ENCODE results near the gene HCN3. TPM values are rescaled to one million over a fixed set of nuclear protein-coding genes. Genes with fewer than 3 reads are reported as not detected.

The HCN3 gene
- total and polyA plus RNA-seq, 2 donors from 2014 or later, result 3.3 to 4.5 TPM

DNA sequence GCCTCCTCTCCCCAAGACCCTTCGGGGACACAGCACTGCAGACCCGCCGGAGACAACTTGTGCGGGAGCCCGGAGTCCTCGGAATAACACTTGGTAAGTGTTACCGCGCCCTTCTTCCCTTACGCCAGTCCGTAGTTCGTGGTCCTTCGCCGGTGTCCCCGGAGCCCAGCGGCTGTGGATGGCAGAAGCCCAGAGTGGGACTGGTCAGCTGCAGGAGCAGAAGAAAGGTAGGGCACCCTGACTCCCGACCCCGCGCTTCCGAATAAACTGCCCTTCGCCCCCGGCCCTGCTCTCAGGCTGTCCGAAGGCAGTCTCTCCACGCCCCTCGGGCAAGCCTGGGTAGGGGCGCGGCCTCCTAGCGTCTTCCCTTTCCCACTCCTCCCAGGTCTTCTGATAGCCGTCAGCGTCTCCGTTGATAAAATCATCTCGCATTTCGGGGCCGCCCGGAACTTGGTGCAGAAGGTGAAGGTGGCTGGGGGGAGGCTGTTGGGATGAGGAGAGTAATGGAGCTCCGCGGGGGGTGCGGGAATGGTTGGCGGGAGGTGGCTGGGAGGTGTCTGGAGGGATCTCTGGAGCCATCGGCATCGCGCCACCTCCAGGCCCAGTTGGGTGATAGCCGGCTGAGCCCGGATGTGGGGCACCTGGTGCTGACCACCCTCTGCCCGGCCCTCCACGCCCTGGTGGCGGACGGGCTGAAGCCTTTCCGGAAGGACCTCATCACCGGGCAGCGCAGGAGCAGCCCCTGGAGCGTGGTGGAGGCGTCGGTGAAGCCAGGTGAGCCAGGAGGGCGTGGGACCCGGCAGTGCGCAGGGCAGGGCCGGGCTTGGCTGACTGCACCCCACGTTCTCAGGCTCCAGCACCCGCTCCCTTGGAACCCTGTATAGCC, 47.7 kb downstream of the HCN3 start:
- DNase-seq, result peak; percentile 62 to 90 (median 81)
- Histone ChIP-seq H3K9me3 (ENCODE audit: control insufficient read depth in 2 of 3, insufficient read depth in 1 of 3, low read length in 3 of 3) (no peaks in the 10 kb centered on the region), H3K27ac (ENCODE audit: low read depth in 2 of 2, low read length in 2 of 2) (peak overlapping the region; percentile 25 to 74), H3K9ac (ENCODE audit: low read length in 3 of 3) (peak overlapping the region; percentile 20 to 81 (median 26)), H3K27me3 (ENCODE audit: control insufficient read depth, insufficient read depth, low read length) (no peaks in the 10 kb centered on the region), H3K36me3 (ENCODE audit: control insufficient read depth in 2 of 3, insufficient read depth in 3 of 3, low read length in 3 of 3) (peaks cover 0 to 2% (median 1%) of the 10 kb centered on the region in 3 donors), H3K4me3 (ENCODE audit: low read length in 3 of 3) (peak overlapping the region; percentile 66 to 92 (median 72)), H3K4me1 (ENCODE audit: control insufficient read depth in 2 of 3, insufficient read depth in 2 of 3, low read depth in 1 of 3, low read length in 3 of 3) (peaks cover 0 to 18% (median 7%) of the 10 kb centered on the region in 3 donors)
- intact Hi-C loops (cut with DNase I), result no loop called here
- TF ChIP-seq, protein P1, sequence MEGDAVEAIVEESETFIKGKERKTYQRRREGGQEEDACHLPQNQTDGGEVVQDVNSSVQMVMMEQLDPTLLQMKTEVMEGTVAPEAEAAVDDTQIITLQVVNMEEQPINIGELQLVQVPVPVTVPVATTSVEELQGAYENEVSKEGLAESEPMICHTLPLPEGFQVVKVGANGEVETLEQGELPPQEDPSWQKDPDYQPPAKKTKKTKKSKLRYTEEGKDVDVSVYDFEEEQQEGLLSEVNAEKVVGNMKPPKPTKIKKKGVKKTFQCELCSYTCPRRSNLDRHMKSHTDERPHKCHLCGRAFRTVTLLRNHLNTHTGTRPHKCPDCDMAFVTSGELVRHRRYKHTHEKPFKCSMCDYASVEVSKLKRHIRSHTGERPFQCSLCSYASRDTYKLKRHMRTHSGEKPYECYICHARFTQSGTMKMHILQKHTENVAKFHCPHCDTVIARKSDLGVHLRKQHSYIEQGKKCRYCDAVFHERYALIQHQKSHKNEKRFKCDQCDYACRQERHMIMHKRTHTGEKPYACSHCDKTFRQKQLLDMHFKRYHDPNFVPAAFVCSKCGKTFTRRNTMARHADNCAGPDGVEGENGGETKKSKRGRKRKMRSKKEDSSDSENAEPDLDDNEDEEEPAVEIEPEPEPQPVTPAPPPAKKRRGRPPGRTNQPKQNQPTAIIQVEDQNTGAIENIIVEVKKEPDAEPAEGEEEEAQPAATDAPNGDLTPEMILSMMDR (IDR thresholded peaks at IDR 0.05; ENCODE audit: borderline replicate concordance, extremely low read depth, insufficient read depth), result peak; percentile 34
- FAIRE-seq, result no peak

DNA sequence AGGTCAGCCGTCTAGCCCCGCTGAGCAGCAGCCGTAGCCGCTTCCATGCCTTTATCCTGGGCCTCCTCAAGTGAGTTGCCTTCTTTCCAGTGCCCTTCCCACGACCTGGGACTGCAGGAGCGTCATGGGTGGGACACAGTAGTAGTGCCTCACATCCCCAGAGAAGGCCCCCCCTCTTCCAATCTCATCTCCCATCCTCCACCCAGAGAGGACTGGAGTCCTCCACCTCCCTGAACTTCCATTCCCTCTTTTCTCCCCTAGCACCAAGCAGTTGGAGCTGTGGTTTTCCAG, 48.3 kb downstream of the HCN3 start:
- no peak for DNase-seq
- intact Hi-C loops (cut with DNase I), result no loop called here
- H3K27me3 ChIP-seq (ENCODE audit: control insufficient read depth, insufficient read depth, low read length), result no peaks in the 10 kb centered on the region
- H3K9ac ChIP-seq (ENCODE audit: low read length in 3 of 3), result peak overlapping the region in 1 of 3 donors; percentile 81
- H3K4me3 ChIP-seq (ENCODE audit: low read length in 3 of 3), result peak overlapping the region in 2 of 3 donors; percentile 66 to 92
- TF ChIP-seq, protein P1 (IDR thresholded peaks at IDR 0.05; ENCODE audit: borderline replicate concordance, extremely low read depth, insufficient read depth), result no peak
- no peak for FAIRE-seq
- H3K9me3 ChIP-seq (ENCODE audit: control insufficient read depth in 2 of 3, insufficient read depth in 1 of 3, low read length in 3 of 3), result no peaks in the 10 kb centered on the region
- peaks cover 0 to 7% (median 7%) of the 10 kb centered on the region in 3 donors for H3K36me3 ChIP-seq (ENCODE audit: control insufficient read depth in 2 of 3, insufficient read depth in 3 of 3, low read length in 3 of 3)
- peaks cover 0 to 17% (median 2%) of the 10 kb centered on the region in 3 donors for H3K4me1 ChIP-seq (ENCODE audit: control insufficient read depth in 2 of 3, insufficient read depth in 2 of 3, low read depth in 1 of 3, low read length in 3 of 3)
- no peak overlapping the region for H3K27ac ChIP-seq (ENCODE audit: low read depth in 2 of 2, low read length in 2 of 2)

DNA sequence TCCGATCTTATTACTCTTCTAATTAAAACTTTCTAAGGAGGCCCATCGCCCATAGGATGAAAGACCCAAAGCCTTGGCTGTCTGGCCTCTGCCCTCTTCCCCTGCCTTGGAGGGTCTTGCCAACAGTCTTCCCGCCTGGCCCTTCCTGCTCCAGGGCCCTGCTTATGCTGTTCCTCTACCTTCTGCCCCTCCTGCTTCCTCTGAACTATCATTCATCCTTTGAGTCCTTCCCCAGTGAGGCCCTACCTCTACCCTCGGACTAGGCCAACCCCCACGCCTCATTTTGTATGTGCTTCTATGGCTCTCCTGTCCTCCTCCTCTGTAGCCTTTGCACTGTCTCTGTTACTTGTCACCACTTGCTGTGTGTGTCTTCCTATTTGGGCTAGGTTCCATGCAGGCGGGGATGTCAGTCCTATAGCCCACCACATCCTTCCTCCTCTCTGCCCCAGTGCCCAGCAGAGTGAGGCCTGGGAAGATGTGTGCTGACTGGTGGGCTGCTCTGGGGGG, 48.8 kb downstream of the HCN3 start:
- intact Hi-C loops (cut with DNase I), result no loop called here
- no peaks in the 10 kb centered on the region for H3K27me3 ChIP-seq (ENCODE audit: control insufficient read depth, insufficient read depth, low read length)
- no peak for DNase-seq
- no peak for FAIRE-seq
- no peak overlapping the region for H3K27ac ChIP-seq (ENCODE audit: low read depth in 2 of 2, low read length in 2 of 2)
- H3K9ac ChIP-seq (ENCODE audit: low read length in 3 of 3), result no peak overlapping the region
- H3K9me3 ChIP-seq (ENCODE audit: control insufficient read depth in 2 of 3, insufficient read depth in 1 of 3, low read length in 3 of 3), result no peaks in the 10 kb centered on the region
- no peak overlapping the region for H3K4me3 ChIP-seq (ENCODE audit: low read length in 3 of 3)
- TF ChIP-seq, protein P1 (IDR thresholded peaks at IDR 0.05; ENCODE audit: borderline replicate concordance, extremely low read depth, insufficient read depth), result no peak
- peaks cover 2 to 12% (median 11%) of the 10 kb centered on the region in 3 donors for H3K36me3 ChIP-seq (ENCODE audit: control insufficient read depth in 2 of 3, insufficient read depth in 3 of 3, low read length in 3 of 3)
- peaks cover 0 to 17% (median 0%) of the 10 kb centered on the region in 3 donors for H3K4me1 ChIP-seq (ENCODE audit: control insufficient read depth in 2 of 3, insufficient read depth in 2 of 3, low read depth in 1 of 3, low read length in 3 of 3)
